ENCODE data around the gene PPM1B.
"Not testable (repeated sequence)": the region's sequence is repeated elsewhere in the genome, so short reads cannot be mapped to it uniquely, and the experiment has no call there.

PPM1B gene

GRCh38 chr2:44169155-44169898 is 652 bp downstream of the PPM1B start:
- peaks cover 13% of the 10 kb centered on the region for H3K36me3 ChIP-seq (ENCODE audit: control insufficient read depth, low read length)
- H3F3A ChIP-seq (ENCODE audit: control insufficient read depth, insufficient read depth): no peaks in the 10 kb centered on the region
- peak overlapping the region; percentile 80 for H3K4me2 ChIP-seq (ENCODE audit: low read length)
- peak overlapping the region; percentile 80 for H3K4me3 ChIP-seq (ENCODE audit: low read length)
- H3K4me1 ChIP-seq (ENCODE audit: control insufficient read depth, low read length): peaks cover 19% of the 10 kb centered on the region
- H4K20me1 ChIP-seq (ENCODE audit: control insufficient read depth, insufficient read depth, low read depth, low read length): peaks cover 20% of the 10 kb centered on the region
- no peaks in the 10 kb centered on the region for H3K9me2 ChIP-seq (replicated peaks; ENCODE audit: control insufficient read depth, low read length)
- peak overlapping the region; percentile 64 for H3K27ac ChIP-seq (ENCODE audit: low read depth, low read length)
- TF ChIP-seq EZH2phosphoT487 (IDR thresholded peaks at IDR 0.05; ENCODE audit: borderline replicate concordance, low read length) (no peak), CTCF (IDR thresholded peaks at IDR 0.05; ENCODE audit: low read depth, low read length, poor library complexity, severe bottlenecking) (no peak)
- H3K79me2 ChIP-seq (ENCODE audit: control insufficient read depth, low read length): peaks cover 56% of the 10 kb centered on the region
- H3K27me3 ChIP-seq (ENCODE audit: control insufficient read depth, low read length): no peaks in the 10 kb centered on the region
- H3K9me3 ChIP-seq (ENCODE audit: control insufficient read depth, insufficient read depth, low read length): no peaks in the 10 kb centered on the region

GRCh38 chr2:44170311-44170717 is 1.6 kb downstream of the PPM1B start:
- no peaks in the 10 kb centered on the region for H3F3A ChIP-seq (ENCODE audit: control insufficient read depth, insufficient read depth)
- no peak for TF ChIP-seq EZH2phosphoT487 (IDR thresholded peaks at IDR 0.05; ENCODE audit: borderline replicate concordance, low read length)
- no peak for TF ChIP-seq CTCF (IDR thresholded peaks at IDR 0.05; ENCODE audit: low read depth, low read length, poor library complexity, severe bottlenecking)
- H3K9me3 ChIP-seq (ENCODE audit: control insufficient read depth, insufficient read depth, low read length): no peaks in the 10 kb centered on the region
- H3K4me2 ChIP-seq (ENCODE audit: low read length): peak overlapping the region; percentile 80
- H3K4me3 ChIP-seq (ENCODE audit: low read length): peak overlapping the region; percentile 80
- no peaks in the 10 kb centered on the region for H3K27me3 ChIP-seq (ENCODE audit: control insufficient read depth, low read length)
- H3K79me2 ChIP-seq (ENCODE audit: control insufficient read depth, low read length): peaks cover 66% of the 10 kb centered on the region
- H3K27ac ChIP-seq (ENCODE audit: low read depth, low read length): 0 out of 2 replicates have a peak overlapping the region, but pooled peaks have one; percentile 64
- H3K36me3 ChIP-seq (ENCODE audit: control insufficient read depth, low read length): peaks cover 15% of the 10 kb centered on the region
- peaks cover 28% of the 10 kb centered on the region for H3K4me1 ChIP-seq (ENCODE audit: control insufficient read depth, low read length)
- no peaks in the 10 kb centered on the region for H3K9me2 ChIP-seq (replicated peaks; ENCODE audit: control insufficient read depth, low read length)
- H4K20me1 ChIP-seq (ENCODE audit: control insufficient read depth, insufficient read depth, low read depth, low read length): peaks cover 23% of the 10 kb centered on the region

- peaks cover 73% of the 10 kb centered on the region for H3K79me2 ChIP-seq (ENCODE audit: control insufficient read depth, low read length)
- H3K4me1 ChIP-seq (ENCODE audit: control insufficient read depth, low read length): peaks cover 33% of the 10 kb centered on the region
- H4K20me1 ChIP-seq (ENCODE audit: control insufficient read depth, insufficient read depth, low read depth, low read length): peaks cover 23% of the 10 kb centered on the region
- no peaks in the 10 kb centered on the region for H3K27me3 ChIP-seq (ENCODE audit: control insufficient read depth, low read length)
- TF ChIP-seq CTCF (IDR thresholded peaks at IDR 0.05; ENCODE audit: low read depth, low read length, poor library complexity, severe bottlenecking) (no peak), EZH2phosphoT487 (IDR thresholded peaks at IDR 0.05; ENCODE audit: borderline replicate concordance, low read length) (no peak)
- H3K27ac ChIP-seq (ENCODE audit: low read depth, low read length): no peak overlapping the region
- H3K4me2 ChIP-seq (ENCODE audit: low read length): peak overlapping the region; percentile 80
- H3K36me3 ChIP-seq (ENCODE audit: control insufficient read depth, low read length): peaks cover 18% of the 10 kb centered on the region
- no peaks in the 10 kb centered on the region for H3K9me3 ChIP-seq (ENCODE audit: control insufficient read depth, insufficient read depth, low read length)
- H3K4me3 ChIP-seq (ENCODE audit: low read length): peak overlapping the region; percentile 80
- H3K9me2 ChIP-seq (replicated peaks; ENCODE audit: control insufficient read depth, low read length): no peaks in the 10 kb centered on the region
- H3F3A ChIP-seq (ENCODE audit: control insufficient read depth, insufficient read depth): no peaks in the 10 kb centered on the region
Observed at GRCh38 chr2:44171018-44171417, 2.3 kb downstream of the PPM1B start.

- not testable (repeated sequence) for H3K27me3 ChIP-seq (ENCODE audit: control insufficient read depth, low read length); H3K9me3 ChIP-seq (ENCODE audit: control insufficient read depth, insufficient read depth, low read length); H3K9me2 ChIP-seq (replicated peaks; ENCODE audit: control insufficient read depth, low read length); H3K27ac ChIP-seq (ENCODE audit: low read depth, low read length); H3F3A ChIP-seq (ENCODE audit: control insufficient read depth, insufficient read depth)
- Histone ChIP-seq H4K20me1 (ENCODE audit: control insufficient read depth, insufficient read depth, low read depth, low read length) (peaks cover 23% of the 10 kb centered on the region), H3K79me2 (ENCODE audit: control insufficient read depth, low read length) (peaks cover 77% of the 10 kb centered on the region), H3K4me3 (ENCODE audit: low read length) (peak overlapping the region; percentile 80; the same call in 1 of the 2 replicates), H3K4me1 (ENCODE audit: control insufficient read depth, low read length) (peaks cover 33% of the 10 kb centered on the region), H3K4me2 (ENCODE audit: low read length) (peak overlapping the region; percentile 80), H3K36me3 (ENCODE audit: control insufficient read depth, low read length) (peaks cover 18% of the 10 kb centered on the region)
Observed at GRCh38 chr2:44171442-44171841, 2.8 kb downstream of the PPM1B start.
